ENCODE measurements around the gene GALNT17. TPM values are rescaled to one million over a fixed set of nuclear protein-coding genes. Genes with fewer than 3 reads are reported as not detected.
A peak's percentile ranks its signal among the peaks of the same experiment; 100 is the strongest.

The GALNT17 gene
- total RNA-seq, 4 donors from 2014 or later: 66.0 to 97.9 (median 76.0) TPM

DNA sequence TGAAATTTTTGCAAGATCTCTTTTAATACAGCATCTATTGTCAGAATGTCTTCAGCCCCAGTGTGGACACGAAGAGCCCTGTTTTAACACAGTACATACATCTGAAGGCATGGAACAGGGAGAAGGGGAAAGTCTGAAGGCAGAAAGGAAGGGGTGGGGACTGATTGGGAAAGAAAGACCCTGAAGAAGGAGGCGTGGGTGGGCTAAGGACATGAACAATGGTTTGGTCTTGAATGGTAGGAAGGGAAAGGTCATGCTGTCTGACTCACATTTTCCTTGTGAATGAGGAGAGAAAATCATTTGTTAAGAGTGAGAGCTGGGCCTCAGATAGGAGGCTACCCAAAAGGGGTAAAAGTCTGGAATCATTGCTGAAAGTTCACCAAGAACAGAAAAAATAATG lies 297.1 kb downstream of the GALNT17 start:
- DNase-seq (ENCODE audit: low spot score in 2 of 2): no peak
- Histone ChIP-seq H3K9me3 (no peaks in the 10 kb centered on the region), H3K4me3 (no peak overlapping the region), H3K4me1 (peaks cover 0 to 31% (median 6%) of the 10 kb centered on the region in 4 donors), H3K36me3 (peaks cover 0 to 7% (median 0%) of the 10 kb centered on the region in 3 donors), H3K27ac (peak overlapping the region in 2 of 4 donors; percentile 74 to 91), H3K27me3 (no peaks in the 10 kb centered on the region)
- TF ChIP-seq, protein P1, sequence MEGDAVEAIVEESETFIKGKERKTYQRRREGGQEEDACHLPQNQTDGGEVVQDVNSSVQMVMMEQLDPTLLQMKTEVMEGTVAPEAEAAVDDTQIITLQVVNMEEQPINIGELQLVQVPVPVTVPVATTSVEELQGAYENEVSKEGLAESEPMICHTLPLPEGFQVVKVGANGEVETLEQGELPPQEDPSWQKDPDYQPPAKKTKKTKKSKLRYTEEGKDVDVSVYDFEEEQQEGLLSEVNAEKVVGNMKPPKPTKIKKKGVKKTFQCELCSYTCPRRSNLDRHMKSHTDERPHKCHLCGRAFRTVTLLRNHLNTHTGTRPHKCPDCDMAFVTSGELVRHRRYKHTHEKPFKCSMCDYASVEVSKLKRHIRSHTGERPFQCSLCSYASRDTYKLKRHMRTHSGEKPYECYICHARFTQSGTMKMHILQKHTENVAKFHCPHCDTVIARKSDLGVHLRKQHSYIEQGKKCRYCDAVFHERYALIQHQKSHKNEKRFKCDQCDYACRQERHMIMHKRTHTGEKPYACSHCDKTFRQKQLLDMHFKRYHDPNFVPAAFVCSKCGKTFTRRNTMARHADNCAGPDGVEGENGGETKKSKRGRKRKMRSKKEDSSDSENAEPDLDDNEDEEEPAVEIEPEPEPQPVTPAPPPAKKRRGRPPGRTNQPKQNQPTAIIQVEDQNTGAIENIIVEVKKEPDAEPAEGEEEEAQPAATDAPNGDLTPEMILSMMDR (IDR thresholded peaks at IDR 0.05): no peak
- TF ChIP-seq POLR2A (IDR thresholded peaks at IDR 0.05): no peak
- TF ChIP-seq EP300 (IDR thresholded peaks at IDR 0.05): peak in 1 of 2 donors; percentile 91
- 39 to 50% methylated on average over 2 of the region's 2 CpGs for WGBS, 2 donors

DNA sequence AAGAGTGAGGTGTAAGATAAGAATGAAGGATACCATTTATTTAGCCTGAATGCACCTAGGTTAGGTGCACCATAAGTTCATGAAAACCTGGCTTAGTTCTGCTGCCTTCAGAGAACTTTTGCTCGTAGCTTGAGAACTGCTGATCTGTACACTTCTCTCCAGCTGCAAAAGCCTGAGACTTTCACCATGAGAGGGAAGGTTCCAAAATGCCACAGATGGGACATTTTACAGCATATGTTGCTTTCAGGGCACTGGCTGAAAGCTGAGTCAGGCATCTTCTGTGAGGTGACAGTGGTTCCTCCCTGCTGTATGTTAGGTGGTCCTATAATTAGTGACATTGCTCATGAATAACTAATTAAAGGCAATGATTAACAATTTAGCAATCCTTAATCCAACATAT lies 298.3 kb downstream of the GALNT17 start:
- no peaks in the 10 kb centered on the region for H3K27me3 ChIP-seq
- TF ChIP-seq, protein P1 (IDR thresholded peaks at IDR 0.05): no peak
- TF ChIP-seq POLR2A (IDR thresholded peaks at IDR 0.05) (no peak), EP300 (IDR thresholded peaks at IDR 0.05) (no peak)
- H3K4me1 ChIP-seq: peaks cover 0 to 26% (median 6%) of the 10 kb centered on the region in 4 donors
- DNase-seq (ENCODE audit: low spot score in 2 of 2): no peak
- peaks cover 0 to 10% (median 0%) of the 10 kb centered on the region in 3 donors for H3K36me3 ChIP-seq
- H3K9me3 ChIP-seq: no peaks in the 10 kb centered on the region
- no peak overlapping the region for H3K4me3 ChIP-seq
- 62 to 66% methylated on average over 1 of the region's 1 CpG for WGBS, 2 donors
- H3K27ac ChIP-seq: peak overlapping the region in 2 of 4 donors; percentile 74 to 91

DNA sequence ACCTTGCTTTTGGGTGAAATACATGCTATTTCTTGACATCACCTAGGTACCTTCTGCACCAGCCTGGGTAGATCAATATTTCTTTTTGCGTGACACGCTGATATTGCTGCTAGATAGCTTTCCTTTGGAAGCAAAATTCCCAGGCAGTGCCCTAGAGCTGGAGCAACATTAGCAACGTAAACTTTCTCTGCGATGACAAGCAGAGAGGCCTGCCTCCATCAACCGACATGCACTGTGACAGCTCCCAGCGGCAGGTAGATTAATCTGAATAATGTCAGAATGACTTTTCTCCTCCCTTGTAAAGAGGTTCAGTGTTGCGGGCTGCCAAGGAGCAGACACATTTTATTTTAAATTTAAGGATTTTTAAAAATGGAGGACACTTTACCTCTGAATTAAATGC lies 307.4 kb downstream of the GALNT17 start:
- H3K27ac ChIP-seq: no peak overlapping the region
- 86 to 88% methylated on average over 7 of the region's 7 CpGs for WGBS, 2 donors
- DNase-seq (ENCODE audit: low spot score in 2 of 2): no peak
- no peak for TF ChIP-seq EP300 (IDR thresholded peaks at IDR 0.05)
- TF ChIP-seq, protein P1 (IDR thresholded peaks at IDR 0.05): no peak
- no peak for TF ChIP-seq POLR2A (IDR thresholded peaks at IDR 0.05)
- no peaks in the 10 kb centered on the region for H3K9me3 ChIP-seq
- H3K36me3 ChIP-seq: peaks cover 0 to 4% (median 0%) of the 10 kb centered on the region in 3 donors
- no peak overlapping the region for H3K4me3 ChIP-seq
- no peaks in the 10 kb centered on the region for H3K4me1 ChIP-seq
- no peaks in the 10 kb centered on the region for H3K27me3 ChIP-seq

DNA sequence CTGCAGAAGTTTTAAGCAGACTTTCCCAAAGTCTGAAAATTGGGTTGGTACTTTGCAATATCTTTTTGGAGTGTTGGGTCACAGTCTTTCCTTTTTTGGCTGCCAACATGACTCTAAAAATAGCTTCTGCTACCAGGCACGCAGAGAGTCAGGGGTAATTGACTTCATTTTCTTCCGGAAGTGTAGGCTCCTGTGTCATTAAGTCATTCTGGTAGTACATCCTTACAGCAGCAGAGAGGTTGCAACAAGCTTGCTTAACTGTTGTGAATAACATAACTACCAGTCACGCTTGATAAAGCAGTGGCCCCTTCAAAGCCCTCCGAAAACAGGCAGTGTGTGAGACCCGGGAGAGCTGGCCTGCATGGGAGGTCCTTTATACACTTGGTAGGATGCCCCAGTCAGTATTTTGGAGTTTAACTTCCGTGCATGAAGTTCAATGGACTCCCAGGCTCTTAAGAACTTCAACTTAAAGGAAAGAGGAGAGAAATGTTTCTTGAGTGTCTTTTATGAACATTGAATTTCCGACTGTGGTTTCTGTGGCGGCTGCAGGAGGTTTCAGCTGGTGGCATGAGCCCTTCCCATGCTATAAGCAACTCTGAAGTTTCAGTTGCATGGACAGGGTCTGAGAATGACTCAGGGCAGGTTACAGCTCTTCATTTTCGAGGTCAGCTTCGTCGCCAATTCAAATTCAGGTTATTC lies 310.7 kb downstream of the GALNT17 start:
- WGBS, 2 donors: 59 to 62% methylated on average over 11 of the region's 11 CpGs
- H3K36me3 ChIP-seq: no peaks in the 10 kb centered on the region
- no peaks in the 10 kb centered on the region for H3K27me3 ChIP-seq
- H3K4me3 ChIP-seq: no peak overlapping the region
- peak overlapping the region in 1 of 4 donors; percentile 26 for H3K27ac ChIP-seq
- H3K9me3 ChIP-seq: no peaks in the 10 kb centered on the region
- TF ChIP-seq, protein P1 (IDR thresholded peaks at IDR 0.05): no peak
- TF ChIP-seq EP300 (IDR thresholded peaks at IDR 0.05): no peak
- TF ChIP-seq POLR2A (IDR thresholded peaks at IDR 0.05): no peak
- no peaks in the 10 kb centered on the region for H3K4me1 ChIP-seq
- no peak for DNase-seq (ENCODE audit: low spot score in 2 of 2)

DNA sequence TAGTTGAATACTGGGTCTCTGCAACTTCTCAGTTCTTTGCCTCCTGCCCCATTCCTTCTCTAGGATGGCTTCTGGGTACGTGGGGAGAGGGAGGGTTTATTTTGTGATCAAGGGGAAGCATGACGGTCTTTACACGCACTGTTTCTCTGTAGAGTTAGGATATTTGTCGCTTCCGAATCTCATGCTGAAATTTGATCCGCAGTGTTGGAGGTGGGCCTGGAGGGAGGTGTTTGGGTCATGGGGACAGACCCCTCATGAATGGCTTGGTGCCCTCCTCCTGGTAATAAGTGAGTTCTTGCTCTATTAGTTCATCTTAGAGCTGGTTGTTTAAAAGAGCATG lies 311.2 kb downstream of the GALNT17 start:
- Histone ChIP-seq H3K36me3 (no peaks in the 10 kb centered on the region), H3K9me3 (no peaks in the 10 kb centered on the region), H3K27me3 (no peaks in the 10 kb centered on the region), H3K27ac (peak overlapping the region in 1 of 4 donors; percentile 26), H3K4me3 (no peak overlapping the region), H3K4me1 (no peaks in the 10 kb centered on the region)
- no peak for DNase-seq (ENCODE audit: low spot score in 2 of 2)
- TF ChIP-seq EP300 (IDR thresholded peaks at IDR 0.05): no peak
- no peak for TF ChIP-seq POLR2A (IDR thresholded peaks at IDR 0.05)
- TF ChIP-seq, protein P1 (IDR thresholded peaks at IDR 0.05): no peak
- WGBS, 2 donors: 67 to 70% methylated on average over 6 of the region's 6 CpGs
